ENCODE measurements around the gene RRAGD.

Gene RRAGD

GRCh38 chr6:89412071-89413005 lies at the start of gene RRAGD:
Gene RRAGD, minus strand, starts transcription at chr6:89412273. Its CDS starts 280 bp downstream, at chr6:89411993.
- in situ Hi-C loops (cut with MboI; ENCODE audit: low sequenced_read_pairs), result no loop called here

GRCh38 chr6:89460713-89461112 lies 48.6 kb upstream of the RRAGD start:
- in situ Hi-C loops (cut with MboI; ENCODE audit: low sequenced_read_pairs), result no loop called here

GRCh38 chr6:89459501-89459900 lies 47.4 kb upstream of the RRAGD start:
- in situ Hi-C loops (cut with MboI; ENCODE audit: low sequenced_read_pairs), result no loop called here

GRCh38 chr6:89458704-89459103 lies 46.6 kb upstream of the RRAGD start:
- in situ Hi-C loops (cut with MboI; ENCODE audit: low sequenced_read_pairs), result no loop called here

- in situ Hi-C loops (cut with MboI; ENCODE audit: low sequenced_read_pairs), result no loop called here
Observed at GRCh38 chr6:89454300-89454699, 42.2 kb upstream of the RRAGD start.

- in situ Hi-C loops (cut with MboI; ENCODE audit: low sequenced_read_pairs), result no loop called here
Observed at GRCh38 chr6:89452281-89452680, 40.2 kb upstream of the RRAGD start.

- in situ Hi-C loops (cut with MboI; ENCODE audit: low sequenced_read_pairs), result loop anchor here (25.0 kb wide), 2 partner anchors 163 to 1038 kb away; no protein-coding TSS in a partner anchor
Observed at GRCh38 chr6:89449193-89449592, 37.1 kb upstream of the RRAGD start.

GRCh38 chr6:89443658-89444057 lies 31.6 kb upstream of the RRAGD start:
- in situ Hi-C loops (cut with MboI; ENCODE audit: low sequenced_read_pairs), result loop anchor here (25.0 kb wide), 2 partner anchors 169 to 1044 kb away; no protein-coding TSS in a partner anchor

GRCh38 chr6:89440200-89440599 lies 28.1 kb upstream of the RRAGD start:
- in situ Hi-C loops (cut with MboI; ENCODE audit: low sequenced_read_pairs), result loop anchor here (25.0 kb wide), 2 partner anchors 172 to 1047 kb away; no protein-coding TSS in a partner anchor

GRCh38 chr6:89439014-89439413 lies 26.9 kb upstream of the RRAGD start:
- in situ Hi-C loops (cut with MboI; ENCODE audit: low sequenced_read_pairs), result loop anchor here (25.0 kb wide), 2 partner anchors 173 to 1048 kb away; no protein-coding TSS in a partner anchor

GRCh38 chr6:89438248-89438647 lies 26.2 kb upstream of the RRAGD start:
- in situ Hi-C loops (cut with MboI; ENCODE audit: low sequenced_read_pairs), result loop anchor here (25.0 kb wide), 2 partner anchors 174 to 1049 kb away; no protein-coding TSS in a partner anchor

GRCh38 chr6:89436226-89436625 lies 24.2 kb upstream of the RRAGD start:
- in situ Hi-C loops (cut with MboI; ENCODE audit: low sequenced_read_pairs), result loop anchor here (25.0 kb wide), 2 partner anchors 176 to 1051 kb away; no protein-coding TSS in a partner anchor

- in situ Hi-C loops (cut with MboI; ENCODE audit: low sequenced_read_pairs), result loop anchor here (25.0 kb wide), 2 partner anchors 177 to 1052 kb away; no protein-coding TSS in a partner anchor
Observed at GRCh38 chr6:89434954-89435353, 22.9 kb upstream of the RRAGD start.

- in situ Hi-C loops (cut with MboI; ENCODE audit: low sequenced_read_pairs), result loop anchor here (25.0 kb wide), 2 partner anchors 178 to 1053 kb away; no protein-coding TSS in a partner anchor
Observed at GRCh38 chr6:89434150-89434499, 22.1 kb upstream of the RRAGD start.

- in situ Hi-C loops (cut with MboI; ENCODE audit: low sequenced_read_pairs), result loop anchor here (25.0 kb wide), 2 partner anchors 179 to 1054 kb away; no protein-coding TSS in a partner anchor
Observed at GRCh38 chr6:89433252-89434149, 21.4 kb upstream of the RRAGD start.

GRCh38 chr6:89432875-89433251 lies 20.8 kb upstream of the RRAGD start, which contains the start of gene ANKRD6:
Gene ANKRD6, plus strand, starts transcription at chr6:89433152. Its CDS starts 133,825 bp downstream, at chr6:89566977.
- in situ Hi-C loops (cut with MboI; ENCODE audit: low sequenced_read_pairs), result loop anchor here (25.0 kb wide), 2 partner anchors 179 to 1054 kb away; no protein-coding TSS in a partner anchor

GRCh38 chr6:89430201-89430962 lies 18.3 kb upstream of the RRAGD start:
- in situ Hi-C loops (cut with MboI; ENCODE audit: low sequenced_read_pairs), result loop anchor here (25.0 kb wide), 2 partner anchors 182 to 1057 kb away; no protein-coding TSS in a partner anchor

GRCh38 chr6:89416796-89417195 lies 4.7 kb upstream of the RRAGD start:
- in situ Hi-C loops (cut with MboI; ENCODE audit: low sequenced_read_pairs), result no loop called here

GRCh38 chr6:89415185-89415584 lies 3.1 kb upstream of the RRAGD start:
- in situ Hi-C loops (cut with MboI; ENCODE audit: low sequenced_read_pairs), result no loop called here

- in situ Hi-C loops (cut with MboI; ENCODE audit: low sequenced_read_pairs), result no loop called here
Observed at GRCh38 chr6:89414215-89414614, 2.1 kb upstream of the RRAGD start.

All from HL-60/S4 treated with retinoic acid at 250 ng/mL for 4 days and 3 days (cell line).